Measurements from ENCODE around the gene RAPGEF2.

- TF ChIP-seq EZH2 (IDR thresholded peaks at IDR 0.05; ENCODE audit: low read length, unreplicated experiment), result no peak
- TF ChIP-seq CTCF (conservative IDR thresholded peaks at IDR 0.05; ENCODE audit: low read depth, low read length), result no peak
These were observed 3.8 kb downstream of the RAPGEF2 start for GRCh38 chr4:159106636-159107035.
